Dedifferentiated amniotic fluid mesenchymal stem cell (primary cell): ENCODE data around the gene OTUD3.
A peak's percentile ranks its signal among the peaks of the same experiment; 100 is the strongest.
"Not testable (repeated sequence)": the region's sequence is repeated elsewhere in the genome, so short reads cannot be mapped to it uniquely, and the experiment has no call there.

Source experiments
- DNase-seq: peaks from one replicate; pipeline ENCODE4 v3.0.0-alpha.2; 2016; ENCODE audit errors: extremely low spot score

The OTUD3 gene

DNA sequence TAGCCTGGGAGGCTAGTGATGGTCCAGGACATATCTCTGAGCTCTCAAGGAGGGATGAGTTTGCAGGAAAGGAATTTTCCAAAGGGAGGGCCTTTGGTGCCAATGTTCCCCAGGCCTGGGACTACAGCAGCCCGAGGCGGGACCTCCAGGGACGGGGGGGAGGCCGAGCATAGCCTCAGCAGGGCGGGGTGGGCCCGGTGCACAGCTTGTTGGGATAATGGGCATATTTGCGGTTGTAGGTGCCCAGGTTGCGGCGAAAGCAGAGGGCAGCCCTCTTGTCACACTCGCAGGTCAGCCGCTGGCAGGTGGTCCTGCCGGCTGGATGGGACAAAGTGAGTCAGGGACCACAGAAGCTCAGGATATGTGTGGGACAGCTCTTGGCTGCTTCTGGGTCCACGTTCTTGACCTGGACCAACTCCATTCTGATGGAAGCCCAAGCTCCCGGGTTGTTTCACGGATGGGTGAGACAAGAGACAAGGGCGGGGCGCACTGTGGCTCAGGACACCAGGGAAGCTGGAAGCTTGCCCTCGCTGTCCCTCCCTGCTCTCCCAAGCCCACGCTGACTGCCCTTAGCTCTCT, 38.0 kb downstream of the OTUD3 start:
- DNase-seq, result no peak

DNA sequence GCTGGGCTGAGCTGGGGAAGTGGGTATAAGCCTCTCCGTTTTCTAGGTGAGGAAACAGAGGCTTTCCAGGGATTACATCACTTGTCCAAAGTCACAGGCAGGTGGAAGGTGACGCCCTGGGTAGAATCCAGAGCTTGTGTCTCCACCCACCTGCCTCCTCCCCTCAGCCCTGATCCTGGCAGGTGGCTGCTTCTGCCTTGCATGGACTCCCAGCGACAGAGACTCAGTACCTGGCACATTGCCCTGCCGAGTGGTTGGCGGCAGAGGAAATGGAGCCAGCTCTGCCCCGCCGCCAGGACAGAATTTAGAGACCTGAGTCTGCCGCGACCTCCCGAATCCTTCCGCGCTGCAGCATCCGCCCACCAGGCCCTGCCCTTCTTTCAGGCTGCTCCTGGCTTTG, 39.1 kb downstream of the OTUD3 start:
- no peak for DNase-seq

DNA sequence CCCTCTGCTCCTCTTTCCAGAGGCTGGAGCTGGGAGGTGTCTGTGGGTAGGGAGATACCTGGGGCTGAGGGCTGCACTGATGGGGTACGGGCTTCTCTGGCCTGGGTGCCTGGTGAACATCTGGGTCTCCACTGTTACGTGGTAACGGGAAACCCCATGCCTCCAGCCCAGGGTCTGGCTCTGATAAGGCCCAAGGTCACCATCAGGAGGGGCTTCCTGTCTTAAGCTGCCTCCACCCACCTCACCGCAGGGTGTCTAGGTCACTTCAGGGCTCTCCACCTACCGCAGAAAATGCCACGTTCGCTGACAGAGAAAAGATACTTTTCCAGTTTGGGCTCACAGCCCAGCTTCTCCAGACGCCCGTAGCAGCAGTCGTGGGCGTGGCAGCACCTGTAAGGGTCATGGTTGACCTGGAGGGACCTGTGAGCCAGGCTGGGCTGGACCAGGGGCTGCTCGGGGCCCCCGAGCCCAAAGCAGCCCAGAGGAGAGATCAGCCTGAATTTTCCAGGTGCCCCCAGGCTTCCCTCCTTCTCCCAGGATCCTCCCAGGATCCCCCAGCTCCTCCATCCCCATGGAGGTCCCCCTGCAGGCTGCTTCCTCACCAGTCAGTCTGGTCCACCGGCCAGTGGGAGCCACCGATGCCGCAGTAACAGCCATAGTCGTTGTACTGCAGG, 40.0 kb downstream of the OTUD3 start:
- DNase-seq, result no peak

DNA sequence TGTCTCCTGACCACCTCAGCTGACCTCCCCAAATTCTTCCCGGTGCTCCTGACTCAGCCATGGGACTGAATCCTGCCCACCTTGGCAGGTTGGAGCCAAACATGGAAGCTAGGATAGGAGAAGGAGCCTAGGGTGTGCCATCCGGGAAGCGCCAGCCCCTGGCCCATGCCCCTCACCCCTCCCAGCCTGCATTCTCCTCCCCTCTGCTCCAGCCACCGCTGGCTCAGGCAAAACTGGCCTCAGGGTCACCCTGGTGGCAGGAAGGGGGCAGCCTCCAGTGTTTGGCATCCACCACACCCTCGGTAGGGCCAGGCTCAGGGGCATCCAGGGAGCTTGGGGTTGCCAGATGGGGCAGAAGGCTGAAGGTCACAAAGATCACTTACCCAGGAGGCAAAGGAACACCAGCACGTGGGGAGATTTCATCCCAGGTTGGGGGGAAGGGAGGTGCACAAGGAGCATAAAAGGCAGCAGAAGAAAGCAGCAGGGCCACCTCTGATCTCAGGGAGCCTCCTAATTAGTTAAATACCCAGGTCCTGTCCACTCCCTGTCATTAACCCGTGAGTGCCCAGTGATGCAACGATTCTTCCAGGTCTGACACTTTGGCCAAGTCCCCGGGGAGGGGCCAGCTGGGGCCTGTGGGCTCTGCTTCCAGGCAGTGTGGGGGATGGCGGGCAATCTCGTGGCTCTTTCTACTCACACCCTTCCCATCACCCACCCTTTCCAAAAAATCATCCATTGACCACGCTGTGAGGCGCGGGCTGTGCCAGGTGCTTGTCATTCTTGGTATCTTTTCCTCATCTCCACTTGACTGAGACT, 41.1 kb downstream of the OTUD3 start, which contains the start of gene PLA2G2E:
Gene PLA2G2E, minus strand, starts transcription at position 481 of the 816 bp plus-strand sequence. Its CDS starts 58 bp downstream, at position 423.
- no peak for DNase-seq

DNA sequence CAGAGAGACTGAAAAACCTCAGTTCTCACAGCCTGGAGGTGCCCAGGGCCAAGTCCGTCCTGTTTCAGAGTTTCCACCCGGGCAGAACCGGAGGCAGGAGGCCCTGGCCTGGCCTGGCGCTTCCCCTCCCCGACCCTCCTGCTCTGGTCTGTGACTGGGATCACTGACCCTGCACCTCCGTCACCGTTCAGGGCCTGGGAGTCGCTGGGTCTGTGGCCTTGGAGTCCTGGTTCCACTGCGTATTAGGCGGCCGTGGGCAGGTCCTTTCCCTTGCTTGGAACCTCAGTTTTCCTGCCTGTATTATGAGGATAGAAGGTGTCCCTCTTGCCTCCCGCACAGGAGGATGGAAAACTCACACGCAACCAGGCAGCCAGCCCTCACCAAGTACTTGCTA, 41.8 kb downstream of the OTUD3 start:
- no peak for DNase-seq

DNA sequence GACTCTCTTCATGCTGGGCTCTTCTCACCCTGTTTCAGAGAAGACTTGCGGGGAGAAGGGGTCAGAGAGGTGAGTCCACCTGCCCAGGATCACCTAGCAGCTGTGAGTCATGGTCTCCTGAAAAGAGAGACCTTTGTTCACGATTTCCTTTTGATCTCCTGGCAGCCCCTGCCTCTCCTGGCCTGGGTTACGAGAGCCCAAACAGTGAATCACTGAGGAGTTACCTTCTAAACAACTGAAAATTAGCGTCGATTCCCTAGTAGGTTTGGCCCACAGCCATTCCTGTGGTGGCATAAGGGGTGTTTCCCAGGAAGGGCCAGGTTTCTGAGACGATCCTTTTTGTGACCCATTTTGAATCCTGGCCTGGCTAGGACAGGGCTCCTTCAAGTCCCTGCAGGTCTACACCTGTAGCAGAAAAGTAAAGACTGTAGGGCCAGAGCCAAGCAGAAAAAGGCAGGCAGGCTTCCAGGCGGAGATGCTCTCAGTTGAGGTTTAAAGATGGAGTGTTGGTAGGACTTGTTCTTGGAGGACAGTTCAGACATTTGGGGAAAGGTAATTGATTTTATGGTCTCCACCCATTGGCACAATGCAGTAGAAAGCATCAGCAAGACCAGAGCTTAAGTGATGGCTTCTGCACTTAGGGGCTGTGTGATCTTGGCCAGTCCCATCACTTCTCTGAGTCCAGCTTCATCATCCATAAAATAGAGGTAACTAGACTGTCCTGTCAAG, 43.3 kb downstream of the OTUD3 start:
- DNase-seq, result no peak

DNA sequence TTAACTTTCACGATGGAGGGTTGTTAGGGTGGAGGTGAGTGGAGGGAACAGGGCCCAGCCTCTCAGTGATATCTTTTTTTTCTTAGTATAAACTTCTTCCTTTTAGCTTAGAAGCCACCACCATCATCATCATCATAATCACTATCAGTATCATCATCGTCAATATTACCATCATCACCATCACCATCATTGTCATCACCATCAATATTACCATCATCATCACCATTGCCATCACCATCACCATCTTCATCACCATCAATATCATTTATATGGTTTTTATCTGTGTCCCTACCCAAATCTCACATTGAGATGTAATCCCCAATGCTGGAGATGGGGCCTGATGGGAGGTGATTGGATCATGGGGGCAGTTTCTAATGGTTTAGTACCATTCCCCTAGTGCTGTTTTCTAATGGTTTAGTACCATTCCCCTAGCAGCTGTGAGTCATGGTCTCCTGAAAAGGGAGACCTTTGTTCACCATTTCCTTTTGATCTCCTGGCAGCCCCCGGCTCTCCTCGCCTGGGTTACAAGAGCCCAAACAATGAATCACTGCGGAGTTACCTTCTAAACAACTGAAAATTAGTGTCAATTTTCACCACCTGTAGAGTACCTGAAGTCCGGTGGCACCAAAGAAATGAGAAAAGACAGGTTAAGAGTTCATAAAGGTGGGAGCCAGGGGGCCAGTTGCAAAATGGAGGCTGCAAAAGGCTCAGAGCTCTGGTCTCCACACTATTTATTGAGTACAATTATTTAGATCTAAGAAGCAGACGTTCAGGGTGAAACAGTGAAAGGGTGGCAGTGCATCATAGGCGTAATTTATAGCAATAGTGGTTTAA, 44.3 kb downstream of the OTUD3 start:
- DNase-seq, result no peak

DNA sequence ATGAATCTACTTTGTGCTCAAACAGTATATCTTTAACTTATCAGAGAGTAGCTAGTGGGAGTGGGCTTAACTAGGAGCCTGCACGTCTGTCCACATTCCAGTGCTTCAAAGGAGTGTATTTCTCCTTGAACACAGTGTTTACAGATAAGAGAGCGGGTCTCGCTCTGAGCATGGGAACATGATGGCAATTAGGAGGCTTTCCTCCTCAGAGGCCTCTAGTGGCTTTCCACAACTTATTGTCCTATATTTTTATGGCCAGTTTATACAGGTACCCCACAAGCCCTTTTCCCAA, 44.9 kb downstream of the OTUD3 start:
- DNase-seq, result not testable (repeated sequence)

DNA sequence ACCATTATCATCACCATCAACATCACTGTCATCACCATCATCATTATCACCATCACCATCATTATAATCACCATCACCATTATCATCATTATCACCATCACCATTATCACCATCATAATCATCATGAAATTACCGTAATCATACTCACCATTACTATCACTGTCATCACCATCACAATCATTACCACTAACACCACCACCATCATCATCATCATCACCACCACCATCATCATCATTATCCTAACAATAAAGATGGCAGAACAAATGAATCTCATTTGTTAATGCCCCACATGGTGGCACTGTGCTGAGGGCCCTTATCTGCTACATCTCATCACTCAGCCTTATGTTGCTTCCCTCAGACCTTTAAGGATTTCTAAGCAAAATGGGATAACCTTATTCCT, 50.7 kb downstream of the OTUD3 start:
- no peak for DNase-seq

DNA sequence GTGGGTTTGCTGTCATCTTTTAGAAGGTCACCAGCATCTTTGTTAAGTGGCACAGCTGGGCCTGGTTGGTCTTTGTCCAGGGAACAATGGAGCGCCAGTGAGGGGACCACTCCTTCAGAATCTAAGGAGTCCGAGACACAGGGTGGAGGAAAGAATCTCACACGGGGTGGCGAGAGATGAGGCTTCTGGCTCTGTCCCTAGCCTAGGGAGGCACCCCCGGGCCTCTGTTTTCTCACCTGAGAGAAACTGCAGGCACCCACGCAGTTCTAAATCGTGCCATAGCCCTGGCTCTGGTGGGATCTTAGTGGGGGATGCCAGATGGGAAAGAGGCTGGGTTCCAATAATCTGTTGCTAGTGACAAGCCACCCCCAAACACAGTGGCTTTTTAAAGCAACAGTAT, 52.1 kb downstream of the OTUD3 start:
- DNase-seq, result no peak

DNA sequence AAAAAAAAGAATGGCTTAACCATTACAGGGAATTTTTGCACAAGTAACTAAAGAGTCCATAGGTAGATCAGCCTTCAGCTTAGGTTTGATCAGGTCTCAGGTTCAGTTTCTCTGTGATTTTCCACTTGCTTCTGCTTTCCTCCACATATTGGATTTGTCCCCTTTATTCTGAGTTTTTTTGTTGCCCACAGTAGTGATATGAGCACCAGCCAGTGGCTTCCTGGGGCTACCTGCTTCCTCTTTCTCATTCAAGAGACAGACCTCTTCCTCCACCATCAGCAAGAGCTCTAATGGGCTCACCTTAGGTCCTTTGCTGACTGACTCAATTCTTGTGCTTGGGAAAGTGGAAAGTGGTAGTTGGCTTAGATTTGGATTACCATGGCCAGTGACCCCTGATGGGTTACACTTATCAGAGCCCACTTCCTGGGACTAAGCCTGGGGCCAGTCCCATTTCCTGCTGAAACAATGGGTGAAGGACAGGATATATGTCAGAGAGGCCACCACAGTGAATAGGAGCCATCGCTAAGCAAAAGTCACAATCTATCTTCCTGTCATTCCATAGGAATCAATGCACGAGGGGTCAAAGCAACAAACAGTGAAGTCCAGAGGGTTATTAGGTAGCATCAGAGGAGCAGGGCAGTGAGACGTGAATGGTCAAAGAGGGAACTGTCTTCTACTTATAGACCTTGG, 54.0 kb downstream of the OTUD3 start:
- no peak for DNase-seq

DNA sequence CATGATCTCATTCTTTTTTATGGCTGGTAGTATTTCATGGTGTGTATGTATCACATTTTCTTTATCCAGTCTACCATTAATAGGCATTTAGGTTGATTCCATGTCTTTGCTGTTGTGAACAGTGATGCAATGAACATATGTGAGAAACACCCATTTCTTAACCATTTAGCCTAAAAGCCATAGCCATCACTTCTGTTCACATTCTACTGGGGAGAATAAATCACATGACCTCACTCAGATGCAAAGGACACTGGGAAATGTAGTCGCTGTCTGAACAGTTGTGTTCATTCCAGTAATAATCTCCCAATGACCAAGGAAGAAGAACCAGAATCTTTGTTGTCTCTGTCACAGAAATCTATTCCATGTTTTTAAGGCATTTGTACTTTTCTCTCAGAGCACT, 56.3 kb downstream of the OTUD3 start:
- DNase-seq, result no peak

DNA sequence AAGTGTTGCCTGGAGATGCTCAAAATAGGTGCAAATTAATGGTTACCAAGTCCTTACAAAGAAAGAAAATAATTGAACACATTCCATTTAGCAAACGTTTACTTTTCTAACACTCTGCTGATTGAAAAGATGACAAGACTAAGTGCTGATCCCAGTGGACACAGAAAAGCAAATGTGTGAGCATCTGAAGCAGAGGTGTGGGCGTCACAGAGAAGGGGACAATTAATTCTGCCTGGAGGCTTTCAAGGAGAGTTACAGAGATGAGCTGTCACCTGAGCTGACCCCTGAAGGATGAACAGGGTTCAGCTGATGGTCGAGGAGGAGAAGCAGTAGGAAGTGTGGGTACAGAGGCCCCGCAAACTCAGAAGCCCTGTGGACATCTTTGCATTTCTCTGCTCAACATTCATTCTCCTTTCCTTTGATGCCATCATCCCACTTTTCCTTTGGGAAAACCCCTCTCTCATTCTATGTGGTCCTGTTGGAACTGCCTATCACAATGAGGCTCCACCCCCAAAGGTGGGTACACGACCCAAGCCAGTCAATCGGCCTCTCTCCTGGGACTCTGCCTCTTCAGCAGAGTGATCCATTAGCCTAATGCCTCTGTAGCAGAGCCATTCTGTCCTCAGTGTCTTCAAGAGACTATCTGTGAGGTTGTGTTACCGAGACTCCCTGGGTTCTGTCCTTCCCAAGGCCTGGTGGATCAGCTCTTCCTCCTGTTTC, 58.5 kb downstream of the OTUD3 start:
- no peak for DNase-seq

DNA sequence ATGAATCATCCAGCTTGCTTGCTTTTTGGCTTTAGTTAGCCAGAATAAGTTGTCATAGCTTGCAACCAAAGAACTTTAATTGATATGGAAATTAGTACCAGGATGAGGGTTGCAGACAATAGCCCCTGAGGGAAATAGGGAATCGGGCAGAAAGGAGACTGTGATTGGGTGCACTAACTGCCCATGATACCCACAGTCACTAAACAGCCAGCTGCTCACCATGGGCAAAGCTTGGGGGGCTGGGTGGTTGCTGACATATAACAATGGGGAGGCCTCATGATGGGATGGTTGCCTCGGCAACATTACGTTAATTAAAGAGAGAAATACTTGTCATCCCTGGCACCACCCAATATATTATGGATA, 59.0 kb downstream of the OTUD3 start:
- no peak for DNase-seq

DNA sequence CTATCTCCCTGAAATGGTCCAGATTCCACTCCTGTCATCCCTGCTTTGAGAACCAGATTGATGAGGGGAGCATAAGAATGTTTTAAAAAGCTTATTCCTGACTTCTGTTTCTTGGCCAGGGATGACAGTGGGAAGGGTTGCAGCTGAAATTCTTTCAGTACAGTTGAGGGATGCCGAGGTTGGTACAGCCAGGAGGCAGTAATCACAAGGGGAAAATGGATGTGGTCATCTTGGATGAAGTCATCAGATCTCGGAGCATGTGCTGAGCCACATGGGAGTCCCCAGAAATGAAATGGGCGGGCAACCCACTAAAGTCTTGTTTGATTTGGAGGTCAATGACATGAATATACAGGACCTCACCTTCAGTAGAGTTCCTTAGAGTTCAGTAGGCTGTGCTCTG, 59.9 kb downstream of the OTUD3 start:
- no peak for DNase-seq

DNA sequence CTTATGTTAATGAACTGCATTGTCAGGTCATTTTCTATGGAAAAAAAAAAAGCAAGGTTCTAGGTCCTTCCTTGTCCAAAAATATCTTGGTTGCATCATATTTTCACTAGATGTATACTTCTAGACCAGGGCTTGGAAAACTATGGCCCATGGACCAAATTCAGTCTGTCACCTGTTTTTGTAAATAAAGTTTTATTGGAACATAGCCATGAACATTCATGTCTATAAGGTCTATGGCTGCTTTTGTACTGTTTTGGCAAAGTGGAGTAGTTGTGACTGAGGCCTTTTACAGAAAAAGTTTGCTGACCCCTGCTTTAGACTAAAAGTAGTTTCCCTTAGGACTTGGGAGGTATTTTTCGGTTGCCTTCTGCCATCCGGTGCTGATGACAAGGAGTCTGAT, 60.5 kb downstream of the OTUD3 start:
- DNase-seq, result no peak

DNA sequence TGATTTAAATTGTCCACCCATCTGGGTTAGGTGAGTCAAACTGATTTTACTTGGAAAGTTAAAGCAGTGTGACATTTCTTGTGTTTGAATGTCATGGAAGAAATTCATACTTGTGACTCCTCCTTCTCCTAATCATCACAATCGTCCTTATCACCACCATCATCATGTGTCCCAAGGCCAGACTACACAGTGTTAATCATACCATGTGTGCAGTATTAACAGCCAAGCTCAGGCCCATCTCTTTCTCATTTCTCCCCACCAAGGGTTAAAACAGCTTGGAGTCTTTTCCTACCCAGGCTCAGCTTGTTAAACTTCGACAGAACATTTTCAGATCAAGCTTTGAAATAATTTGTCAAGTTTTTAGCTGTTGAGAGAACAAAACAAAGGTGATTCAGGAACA, 63.7 kb downstream of the OTUD3 start:
- no peak for DNase-seq

DNA sequence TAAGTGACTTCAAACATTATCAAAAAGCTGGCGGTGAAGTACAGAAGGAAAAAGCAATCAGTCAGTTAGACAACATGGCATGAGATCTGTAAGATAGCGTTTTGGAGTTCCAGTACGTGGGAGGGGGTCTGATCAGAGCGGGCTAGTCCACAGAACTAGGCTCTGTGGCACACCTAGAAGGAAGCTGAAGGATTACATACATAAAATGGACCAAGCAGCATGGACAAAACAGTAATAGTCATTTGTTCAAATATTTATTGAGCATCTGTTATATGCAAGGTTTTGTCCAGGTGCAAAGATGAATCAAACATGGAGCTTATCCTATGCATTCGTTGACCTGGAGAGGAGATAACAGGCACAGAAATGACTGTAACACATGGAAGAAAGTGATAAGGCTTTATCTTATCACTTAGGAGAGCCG, 64.1 kb downstream of the OTUD3 start:
- DNase-seq, result no peak

DNA sequence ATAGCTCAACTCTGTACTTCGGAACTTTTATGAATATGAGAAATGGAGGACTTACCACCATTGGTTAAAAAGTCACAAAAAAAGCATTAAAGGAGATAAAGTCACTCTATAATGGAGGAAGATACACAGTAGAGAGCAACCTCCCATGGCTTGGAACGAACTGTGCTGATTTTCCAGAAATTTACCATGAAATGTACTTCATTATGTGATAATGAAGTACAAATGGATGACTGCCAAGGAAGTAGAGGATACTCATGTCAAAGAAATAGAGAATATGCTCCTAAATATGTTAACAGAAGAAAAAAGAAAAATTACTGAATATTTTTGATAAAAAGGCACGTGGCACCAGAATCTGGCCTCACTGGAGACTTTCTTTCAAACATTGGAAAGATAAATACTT, 64.8 kb downstream of the OTUD3 start:
- no peak for DNase-seq

DNA sequence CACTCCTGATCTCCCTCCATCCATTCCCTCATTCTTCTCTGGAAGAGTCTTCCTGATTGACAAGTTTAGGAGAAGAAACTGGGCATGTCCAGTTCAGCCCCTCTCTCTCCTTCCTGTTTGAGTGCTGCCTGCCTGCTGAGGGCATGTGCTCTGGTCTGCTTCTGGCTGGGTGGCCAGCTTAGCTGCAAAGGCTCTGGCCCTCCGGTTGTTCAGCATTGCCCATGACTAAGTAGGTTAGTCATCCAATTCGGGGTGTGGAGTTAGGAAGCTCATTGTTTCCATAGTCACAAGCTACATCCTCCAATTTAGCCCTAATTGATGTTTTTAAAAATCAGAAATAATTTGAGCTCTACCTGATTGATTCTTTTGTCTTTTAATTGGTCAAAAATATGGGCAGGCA, 66.8 kb downstream of the OTUD3 start:
- DNase-seq, result peak; percentile 48
